Retina (tissue), 1 donor: Measurements from ENCODE around the gene ADAMTS14.
"Not testable (repeated sequence)": the region's sequence is repeated elsewhere in the genome, so short reads cannot be mapped to it uniquely, and the experiment has no call there.

ENCODE experiments used
- DNase-seq: peaks from one replicate; pipeline ENCODE4 v3.0.0-alpha.2; 2016

The ADAMTS14 gene, protein sequence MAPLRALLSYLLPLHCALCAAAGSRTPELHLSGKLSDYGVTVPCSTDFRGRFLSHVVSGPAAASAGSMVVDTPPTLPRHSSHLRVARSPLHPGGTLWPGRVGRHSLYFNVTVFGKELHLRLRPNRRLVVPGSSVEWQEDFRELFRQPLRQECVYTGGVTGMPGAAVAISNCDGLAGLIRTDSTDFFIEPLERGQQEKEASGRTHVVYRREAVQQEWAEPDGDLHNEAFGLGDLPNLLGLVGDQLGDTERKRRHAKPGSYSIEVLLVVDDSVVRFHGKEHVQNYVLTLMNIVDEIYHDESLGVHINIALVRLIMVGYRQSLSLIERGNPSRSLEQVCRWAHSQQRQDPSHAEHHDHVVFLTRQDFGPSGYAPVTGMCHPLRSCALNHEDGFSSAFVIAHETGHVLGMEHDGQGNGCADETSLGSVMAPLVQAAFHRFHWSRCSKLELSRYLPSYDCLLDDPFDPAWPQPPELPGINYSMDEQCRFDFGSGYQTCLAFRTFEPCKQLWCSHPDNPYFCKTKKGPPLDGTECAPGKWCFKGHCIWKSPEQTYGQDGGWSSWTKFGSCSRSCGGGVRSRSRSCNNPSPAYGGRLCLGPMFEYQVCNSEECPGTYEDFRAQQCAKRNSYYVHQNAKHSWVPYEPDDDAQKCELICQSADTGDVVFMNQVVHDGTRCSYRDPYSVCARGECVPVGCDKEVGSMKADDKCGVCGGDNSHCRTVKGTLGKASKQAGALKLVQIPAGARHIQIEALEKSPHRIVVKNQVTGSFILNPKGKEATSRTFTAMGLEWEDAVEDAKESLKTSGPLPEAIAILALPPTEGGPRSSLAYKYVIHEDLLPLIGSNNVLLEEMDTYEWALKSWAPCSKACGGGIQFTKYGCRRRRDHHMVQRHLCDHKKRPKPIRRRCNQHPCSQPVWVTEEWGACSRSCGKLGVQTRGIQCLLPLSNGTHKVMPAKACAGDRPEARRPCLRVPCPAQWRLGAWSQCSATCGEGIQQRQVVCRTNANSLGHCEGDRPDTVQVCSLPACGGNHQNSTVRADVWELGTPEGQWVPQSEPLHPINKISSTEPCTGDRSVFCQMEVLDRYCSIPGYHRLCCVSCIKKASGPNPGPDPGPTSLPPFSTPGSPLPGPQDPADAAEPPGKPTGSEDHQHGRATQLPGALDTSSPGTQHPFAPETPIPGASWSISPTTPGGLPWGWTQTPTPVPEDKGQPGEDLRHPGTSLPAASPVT

GRCh38 chr10:70672165-70673042 lies at the start of gene ADAMTS14:
ADAMTS14 (plus strand) TSS chr10:70672506; CDS start chr10:70672803, 297 bp downstream.
- DNase-seq = peak; percentile 65

DNA sequence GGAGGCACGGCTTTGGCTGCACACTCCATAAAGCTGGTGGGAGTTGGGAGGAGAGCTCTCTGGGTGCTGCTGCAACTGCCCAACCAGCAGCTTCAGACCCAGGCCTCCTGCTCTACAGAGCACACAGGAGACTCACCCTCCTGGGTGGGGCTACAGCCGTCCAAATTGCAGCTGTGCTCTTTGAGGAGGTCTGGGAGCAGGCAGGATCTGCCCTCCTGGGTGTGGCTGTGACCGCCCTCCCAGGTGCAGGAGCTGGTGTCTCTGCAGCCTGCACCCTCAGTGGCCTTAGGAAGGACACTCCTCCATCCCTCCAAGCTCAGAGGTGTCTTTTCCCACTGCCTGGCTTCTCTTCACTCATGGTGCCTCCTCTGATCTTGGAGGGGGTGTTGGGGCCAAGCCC lies 49.8 kb upstream of the ADAMTS14 start:
- no peak for DNase-seq

GRCh38 chr10:70622981-70623844 lies 49.1 kb upstream of the ADAMTS14 start:
- no peak for DNase-seq

DNA sequence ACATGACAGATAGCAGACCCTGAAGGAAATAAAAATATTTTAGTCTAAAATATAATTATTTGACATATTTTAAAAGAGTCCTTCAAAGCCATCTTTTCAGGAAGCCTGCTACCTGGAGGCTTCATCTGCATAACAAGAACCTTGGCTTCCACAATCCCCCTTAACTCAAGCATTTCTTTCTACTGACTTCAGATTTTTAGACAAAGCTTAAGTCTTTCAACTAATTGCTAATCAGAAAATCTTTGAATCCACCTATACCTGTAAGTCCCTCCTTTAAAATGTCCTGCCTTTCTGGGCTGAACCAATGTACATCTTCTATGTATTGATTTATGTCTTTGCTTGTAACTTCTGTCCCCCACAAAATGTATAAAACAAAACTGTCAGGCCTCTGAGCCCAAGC lies 46.2 kb upstream of the ADAMTS14 start:
- DNase-seq = no peak

GRCh38 chr10:70629338-70629737 lies 43.0 kb upstream of the ADAMTS14 start:
- DNase-seq = no peak

DNA sequence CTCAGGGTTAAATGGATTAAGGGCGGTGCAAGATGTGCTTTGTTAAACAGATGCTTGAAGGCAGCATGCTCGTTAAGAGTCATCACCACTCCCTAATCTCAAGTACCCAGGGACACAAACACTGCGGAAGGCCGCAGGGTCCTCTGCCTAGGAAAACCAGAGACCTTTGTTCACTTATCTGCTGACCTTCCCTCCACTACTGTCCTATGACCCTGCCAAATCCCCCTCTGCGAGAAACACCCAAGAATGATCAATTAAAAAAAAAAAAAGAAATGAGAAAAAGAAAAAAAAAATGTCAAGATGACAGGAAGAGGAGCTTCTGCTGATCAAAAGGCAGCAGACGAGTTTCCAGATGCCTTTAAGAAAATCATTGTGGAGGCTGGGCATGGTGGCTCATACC lies 40.6 kb upstream of the ADAMTS14 start:
- not testable (repeated sequence) for DNase-seq

DNA sequence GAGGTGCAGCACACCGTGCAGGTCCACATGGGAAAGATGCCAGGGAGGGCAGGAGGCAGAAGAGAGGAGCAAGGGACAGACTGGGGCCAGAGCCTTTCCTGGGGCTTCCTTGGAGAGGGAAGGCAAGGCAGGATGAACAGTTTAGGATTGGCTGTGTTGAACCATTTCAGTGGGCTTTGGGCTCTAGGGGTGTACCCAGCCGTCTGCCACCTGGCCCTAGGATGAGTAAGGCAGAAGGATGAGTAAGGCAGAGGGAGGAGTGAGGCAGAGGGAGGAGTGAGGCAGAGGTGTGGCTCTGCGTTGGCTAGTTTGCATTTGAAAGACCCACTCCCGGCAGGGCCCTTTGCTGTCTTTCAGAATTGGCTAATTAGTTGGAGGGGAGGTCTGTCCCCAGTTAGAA lies 38.3 kb upstream of the ADAMTS14 start:
- DNase-seq = no peak

- DNase-seq = not testable (repeated sequence)
These were observed 37.8 kb upstream of the ADAMTS14 start for GRCh38 chr10:70634515-70634914.

DNA sequence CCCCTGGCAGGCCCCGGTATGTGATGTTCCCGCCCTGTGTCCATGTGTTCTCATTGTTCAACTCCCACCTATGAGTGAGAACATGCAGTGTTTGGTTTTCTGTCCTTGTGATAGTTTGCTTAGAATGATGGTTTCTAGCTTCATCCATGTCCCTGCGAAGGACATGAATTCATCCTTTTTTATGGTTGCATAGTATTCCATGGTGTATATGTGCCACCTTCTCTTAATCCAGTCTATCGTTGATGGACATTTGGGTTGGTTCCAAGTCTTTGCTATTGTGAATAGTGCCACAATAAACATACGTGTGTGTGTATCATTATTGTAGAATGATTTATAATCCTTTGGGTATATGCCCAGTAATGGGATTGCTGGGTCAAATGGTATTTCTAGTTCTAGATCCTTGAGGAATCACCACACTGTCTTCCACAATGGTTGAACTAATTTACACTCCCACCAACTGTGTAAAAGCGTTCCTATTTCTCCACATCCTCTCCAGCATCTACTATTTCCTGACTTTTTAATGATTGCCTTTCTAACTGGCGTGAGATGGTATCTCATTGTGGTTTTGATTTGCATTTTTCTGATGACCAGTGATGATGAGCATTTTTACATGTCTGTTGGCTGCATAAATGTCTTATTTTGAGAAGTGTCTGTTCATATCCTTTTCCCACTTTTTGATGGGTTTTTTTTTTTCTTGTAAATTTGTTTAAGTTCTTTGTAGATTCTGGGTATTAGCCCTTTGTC lies 32.5 kb upstream of the ADAMTS14 start:
- DNase-seq = not testable (repeated sequence)

DNA sequence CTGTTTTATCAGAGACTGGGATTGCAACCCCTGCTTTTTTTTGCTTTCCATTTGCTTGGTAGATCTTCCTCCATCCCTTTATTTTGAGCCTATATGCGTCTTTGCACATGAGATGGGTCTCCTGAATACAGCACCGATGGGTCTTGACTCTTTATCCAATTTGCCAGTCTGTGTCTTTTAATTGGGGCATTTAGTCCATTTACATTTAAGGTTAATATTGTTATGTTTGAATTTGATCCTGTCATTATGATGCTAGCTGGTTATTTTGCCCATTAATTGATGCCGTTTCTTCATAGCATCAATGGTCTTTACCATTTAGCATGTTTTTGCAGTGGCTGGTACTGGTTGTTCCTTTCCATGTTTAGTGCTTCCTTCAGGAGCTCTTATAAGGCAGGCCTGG lies 29.0 kb upstream of the ADAMTS14 start:
- DNase-seq = not testable (repeated sequence)

- peak; percentile 34 for DNase-seq
These were observed 27.3 kb upstream of the ADAMTS14 start for GRCh38 chr10:70644959-70645358.

- DNase-seq = no peak
These were observed 25.2 kb upstream of the ADAMTS14 start for GRCh38 chr10:70647086-70647485.

DNA sequence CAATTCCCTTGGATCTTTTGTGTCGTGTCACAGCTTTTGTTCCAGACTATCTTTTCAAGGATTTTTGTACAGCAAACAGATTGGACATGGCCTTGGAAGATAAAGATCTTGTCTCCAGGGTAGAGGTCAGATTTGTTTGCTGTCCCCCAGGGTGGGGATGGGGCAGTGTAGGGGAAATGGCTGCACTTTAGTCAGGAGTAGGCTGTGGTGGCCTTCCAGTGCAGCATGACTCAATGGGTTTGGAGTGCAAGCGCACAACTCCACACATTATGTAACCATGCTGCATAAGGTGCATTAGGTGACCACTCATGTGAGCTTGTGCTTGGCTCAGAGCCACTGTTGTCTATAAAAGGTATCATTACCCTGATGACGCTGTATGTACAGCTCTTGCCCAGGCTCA lies 23.9 kb upstream of the ADAMTS14 start:
- peak; percentile 34 for DNase-seq

- no peak for DNase-seq
These were observed 22.8 kb upstream of the ADAMTS14 start for GRCh38 chr10:70649526-70649925.

- no peak for DNase-seq
These were observed 22.2 kb upstream of the ADAMTS14 start for GRCh38 chr10:70650104-70650503.

DNA sequence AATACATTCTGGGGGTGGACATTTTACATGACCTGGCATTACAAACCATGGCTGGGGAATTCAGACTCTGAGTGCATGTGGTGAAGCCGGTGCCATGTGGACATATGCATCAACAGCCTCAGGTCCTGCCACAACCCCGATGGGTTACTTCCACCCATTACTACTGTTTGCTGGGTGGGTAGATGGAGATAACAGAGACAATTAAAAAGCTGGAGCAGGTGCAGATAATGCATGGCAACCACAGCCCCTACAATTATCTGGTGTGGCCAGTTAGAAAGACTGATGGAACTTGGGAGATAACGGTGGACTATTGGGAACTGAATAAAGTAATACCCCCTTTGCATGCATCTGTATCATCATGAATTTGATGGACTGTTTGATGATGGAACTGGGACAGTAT lies 21.6 kb upstream of the ADAMTS14 start:
- DNase-seq = no peak

DNA sequence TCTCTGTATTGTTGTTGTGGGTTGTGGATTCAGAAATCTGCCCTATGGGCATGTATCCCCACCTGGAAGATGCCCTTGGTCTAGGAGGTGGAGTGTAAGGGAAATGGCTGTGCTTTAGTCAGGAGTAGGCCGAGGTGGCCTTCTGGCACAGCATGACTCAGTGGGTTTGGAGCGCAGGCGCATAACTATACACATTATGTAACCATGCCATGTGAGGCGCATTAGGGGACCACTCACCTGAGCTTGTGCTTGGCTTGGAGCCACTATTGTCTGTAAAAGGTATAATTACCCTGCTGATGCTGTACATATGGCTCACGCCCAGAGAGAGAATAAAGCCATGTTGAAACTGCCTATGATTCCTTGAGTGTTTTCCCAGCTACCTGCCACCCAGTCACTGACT lies 20.6 kb upstream of the ADAMTS14 start:
- no peak for DNase-seq

DNA sequence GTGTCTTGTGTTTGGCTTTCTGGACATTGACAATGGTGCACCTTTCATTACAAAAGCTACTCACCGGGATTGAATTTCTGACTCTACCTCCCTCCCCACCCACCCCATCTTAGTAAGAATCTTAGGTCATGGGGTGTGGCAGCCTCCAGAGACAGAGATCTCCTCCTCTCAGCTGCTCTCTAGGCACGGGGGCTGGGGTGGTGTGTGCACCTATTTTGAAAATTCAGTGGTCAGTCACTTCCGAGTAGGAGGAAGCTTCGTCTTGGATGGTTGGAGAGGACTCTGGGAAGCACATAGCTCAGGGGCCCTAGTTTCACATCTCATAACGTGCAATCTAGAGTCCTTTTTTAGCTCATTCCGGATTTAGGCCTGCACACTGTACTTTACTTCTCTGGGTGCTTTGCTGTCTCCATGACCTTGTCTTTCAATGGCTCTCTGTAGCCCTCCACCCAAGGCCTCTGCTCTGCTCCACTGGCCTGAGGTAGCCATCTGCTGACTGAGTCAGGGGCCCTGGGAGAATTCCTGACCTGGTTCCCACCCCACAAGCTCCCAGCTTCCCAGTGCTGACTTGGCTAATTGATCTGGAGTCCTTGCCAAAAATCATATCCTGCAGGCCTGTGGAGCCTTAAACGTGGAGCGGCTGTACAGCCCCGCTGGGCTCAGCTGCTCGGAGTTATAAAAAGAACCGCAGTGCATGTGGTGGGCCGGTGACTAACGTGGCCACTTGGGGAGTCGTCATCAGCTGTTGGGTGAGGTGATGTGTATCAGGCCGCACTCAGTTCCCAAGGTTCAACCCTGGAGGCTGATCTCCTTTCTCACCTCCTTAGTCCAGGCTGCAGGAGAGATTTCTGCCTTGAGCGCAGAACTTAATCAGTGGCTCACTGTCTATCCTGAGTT lies 19.3 kb upstream of the ADAMTS14 start:
- no peak for DNase-seq

DNA sequence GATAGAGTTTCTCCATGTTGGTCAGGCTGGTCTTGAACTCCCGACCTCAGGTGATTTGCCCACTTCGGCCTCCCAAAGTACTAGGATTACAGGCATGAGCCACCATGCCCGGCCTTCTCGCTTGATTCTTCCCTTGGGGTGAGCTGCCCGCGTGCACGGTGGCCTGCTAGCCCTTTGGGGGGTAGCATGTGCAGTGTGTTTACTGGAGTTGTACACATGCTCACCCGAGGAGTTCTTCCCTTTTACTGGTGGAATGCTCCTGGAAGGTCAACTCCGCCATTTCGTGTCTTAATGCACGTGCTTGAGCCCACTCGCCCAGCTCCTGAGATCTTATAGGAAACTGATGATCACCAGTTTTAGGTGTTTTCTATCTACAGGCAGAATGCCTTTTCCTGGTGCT lies 17.0 kb upstream of the ADAMTS14 start:
- no peak for DNase-seq
